A549 (cell line): ENCODE results near the gene EXPH5.

Experiments
- CEBPB ChIP-seq, 2 experiments: fragments of >200 bp in 1 of 2; sonication (Bioruptor Twin) in 1 of 2; formaldehyde crosslinking in 1 of 2; IDR thresholded peaks; 2 replicates each; pipeline ENCODE4 v1.6.1; 2012 to 2016
- REST ChIP-seq: fragments of 200-600 bp; sonication (generic); IDR thresholded peaks from 2 replicates; pipeline ENCODE4 v1.6.1; 2016; ENCODE audit warnings: antibody characterized with exemption, mild to moderate bottlenecking, moderate library complexity

GRCh38 chr11:108606070-108606469 is 12.5 kb upstream of the EXPH5 start:
- no peak for TF ChIP-seq REST
- TF ChIP-seq CEBPB (IDR thresholded peaks at IDR 0.05): no peak
